T-helper 2 cell treated with Interferon-gamma antibody and Interleukin-4, amounts not matched to agents 100 ng/mL and 5 ng/mL, for 36 hours (primary cell): ENCODE results near the gene MYLK. TPM values are rescaled to one million over a fixed set of nuclear protein-coding genes. Genes with fewer than 3 reads are reported as not detected.
"Not testable (repeated sequence)": the region's sequence is repeated elsewhere in the genome, so short reads cannot be mapped to it uniquely, and the experiment has no call there.

ENCODE experiments used
- intact Hi-C: fragments of 100-400 bp; cut with micrococcal nuclease; formaldehyde crosslinking; loops from one replicate; pipeline ENCODE4 v1.15.1; 2023
- total RNA-seq: library from RNA; stranded (reverse); gene quantifications from 2 replicates; pipeline ENCODE4 v1.2.3, GENCODE V29; 2022

The MYLK gene, protein sequence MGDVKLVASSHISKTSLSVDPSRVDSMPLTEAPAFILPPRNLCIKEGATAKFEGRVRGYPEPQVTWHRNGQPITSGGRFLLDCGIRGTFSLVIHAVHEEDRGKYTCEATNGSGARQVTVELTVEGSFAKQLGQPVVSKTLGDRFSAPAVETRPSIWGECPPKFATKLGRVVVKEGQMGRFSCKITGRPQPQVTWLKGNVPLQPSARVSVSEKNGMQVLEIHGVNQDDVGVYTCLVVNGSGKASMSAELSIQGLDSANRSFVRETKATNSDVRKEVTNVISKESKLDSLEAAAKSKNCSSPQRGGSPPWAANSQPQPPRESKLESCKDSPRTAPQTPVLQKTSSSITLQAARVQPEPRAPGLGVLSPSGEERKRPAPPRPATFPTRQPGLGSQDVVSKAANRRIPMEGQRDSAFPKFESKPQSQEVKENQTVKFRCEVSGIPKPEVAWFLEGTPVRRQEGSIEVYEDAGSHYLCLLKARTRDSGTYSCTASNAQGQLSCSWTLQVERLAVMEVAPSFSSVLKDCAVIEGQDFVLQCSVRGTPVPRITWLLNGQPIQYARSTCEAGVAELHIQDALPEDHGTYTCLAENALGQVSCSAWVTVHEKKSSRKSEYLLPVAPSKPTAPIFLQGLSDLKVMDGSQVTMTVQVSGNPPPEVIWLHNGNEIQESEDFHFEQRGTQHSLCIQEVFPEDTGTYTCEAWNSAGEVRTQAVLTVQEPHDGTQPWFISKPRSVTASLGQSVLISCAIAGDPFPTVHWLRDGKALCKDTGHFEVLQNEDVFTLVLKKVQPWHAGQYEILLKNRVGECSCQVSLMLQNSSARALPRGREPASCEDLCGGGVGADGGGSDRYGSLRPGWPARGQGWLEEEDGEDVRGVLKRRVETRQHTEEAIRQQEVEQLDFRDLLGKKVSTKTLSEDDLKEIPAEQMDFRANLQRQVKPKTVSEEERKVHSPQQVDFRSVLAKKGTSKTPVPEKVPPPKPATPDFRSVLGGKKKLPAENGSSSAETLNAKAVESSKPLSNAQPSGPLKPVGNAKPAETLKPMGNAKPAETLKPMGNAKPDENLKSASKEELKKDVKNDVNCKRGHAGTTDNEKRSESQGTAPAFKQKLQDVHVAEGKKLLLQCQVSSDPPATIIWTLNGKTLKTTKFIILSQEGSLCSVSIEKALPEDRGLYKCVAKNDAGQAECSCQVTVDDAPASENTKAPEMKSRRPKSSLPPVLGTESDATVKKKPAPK (N-terminal part only)
- 0.18 and 0.30 TPM in 2 replicates for total RNA-seq

DNA sequence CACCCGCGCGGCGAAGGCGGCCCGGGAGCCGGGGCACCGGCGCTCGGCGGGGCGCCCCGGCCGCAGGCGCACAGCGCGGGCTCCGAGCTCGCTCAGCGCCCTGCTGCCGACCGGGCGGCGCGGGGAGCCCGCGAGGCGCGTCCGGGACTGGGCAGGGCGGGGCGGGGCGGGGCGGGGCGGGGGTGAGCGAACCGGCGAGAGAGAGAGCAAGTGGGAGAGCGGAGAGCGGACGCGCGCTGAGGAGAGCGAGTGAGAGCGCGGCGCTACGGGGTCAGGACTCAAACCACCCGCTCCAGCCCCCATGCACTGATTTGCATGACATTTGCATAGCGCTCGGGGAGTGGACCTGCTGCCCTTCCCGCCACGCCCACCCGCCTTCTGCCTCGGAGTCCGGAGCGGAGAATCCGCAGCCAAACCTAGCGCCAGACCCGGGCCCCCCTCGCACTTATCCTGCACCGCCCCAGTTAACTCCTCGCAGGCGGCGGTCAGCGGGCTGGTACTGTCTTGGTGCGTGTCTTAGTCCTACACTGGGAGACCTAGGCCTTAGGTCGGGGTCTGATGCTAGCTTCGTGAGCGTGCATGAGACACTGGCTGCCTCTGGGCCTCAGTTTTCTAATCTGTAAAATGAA is at the start of gene MYLK:
TSS of gene MYLK (minus strand) at position 130 of the 629 bp plus-strand sequence. CDS start 90,491 bp downstream, outside the sequence.
- intact Hi-C loops = loop anchor here (2.0 kb wide), 1 partner anchor 76 kb away; the partner anchor contains the start of gene CCDC14

DNA sequence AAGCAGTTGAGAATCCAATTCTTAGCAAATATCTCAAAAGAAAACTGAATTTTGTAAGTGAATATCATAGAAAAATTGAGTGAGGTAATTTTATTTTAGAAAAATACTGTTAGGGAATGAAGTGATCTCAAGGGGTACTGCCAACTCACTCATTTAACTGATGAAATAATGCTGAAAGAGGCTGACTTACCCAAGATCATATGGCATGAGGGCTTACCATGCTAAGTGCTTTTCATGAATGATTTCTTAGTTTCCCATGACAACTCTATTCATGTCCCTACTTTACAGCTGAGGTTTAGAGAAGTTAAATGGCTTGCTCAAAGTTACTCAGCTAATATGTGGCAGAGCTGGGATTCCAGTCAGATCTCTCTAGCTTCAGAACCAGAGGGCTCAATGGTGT is 46.3 kb upstream of the MYLK start:
- intact Hi-C loops = no loop called here

DNA sequence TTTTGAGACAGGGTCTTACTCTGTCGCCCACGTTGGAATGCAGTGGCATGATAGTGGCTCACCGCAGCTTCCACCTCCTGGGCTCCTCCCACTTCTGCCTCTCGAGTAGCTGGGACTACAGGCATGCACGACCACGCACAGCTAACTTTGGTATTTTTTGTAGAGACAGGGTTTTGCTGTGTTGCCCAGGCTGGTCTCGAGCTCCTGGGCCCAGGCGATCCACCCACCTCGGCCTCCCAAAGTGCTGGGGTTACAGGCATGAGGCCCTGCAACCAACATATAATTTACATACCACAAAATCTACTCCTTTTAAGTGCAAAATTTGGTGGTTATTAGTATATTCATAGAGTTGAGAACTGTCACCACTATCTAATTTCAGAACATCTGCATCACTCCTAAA is 45.2 kb upstream of the MYLK start:
- intact Hi-C loops = no loop called here

DNA sequence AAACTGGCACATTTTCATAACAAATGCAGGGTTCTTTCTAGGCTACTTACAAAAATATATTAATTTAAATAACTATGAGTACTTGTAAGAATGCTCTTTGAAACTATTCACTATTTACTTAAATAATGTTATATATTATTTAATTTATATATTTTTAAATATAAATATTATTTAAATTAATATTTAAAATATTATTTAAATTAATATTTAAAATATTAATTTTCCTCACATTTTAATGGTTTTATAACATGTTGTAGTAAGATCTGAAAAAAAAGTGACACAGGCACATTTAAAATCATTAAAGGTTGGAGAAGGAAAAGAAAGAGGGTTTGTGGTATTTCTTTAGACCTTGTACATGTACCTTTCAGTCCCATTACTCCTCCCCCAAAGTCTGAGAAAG is 42.3 kb upstream of the MYLK start:
- intact Hi-C loops = no loop called here

DNA sequence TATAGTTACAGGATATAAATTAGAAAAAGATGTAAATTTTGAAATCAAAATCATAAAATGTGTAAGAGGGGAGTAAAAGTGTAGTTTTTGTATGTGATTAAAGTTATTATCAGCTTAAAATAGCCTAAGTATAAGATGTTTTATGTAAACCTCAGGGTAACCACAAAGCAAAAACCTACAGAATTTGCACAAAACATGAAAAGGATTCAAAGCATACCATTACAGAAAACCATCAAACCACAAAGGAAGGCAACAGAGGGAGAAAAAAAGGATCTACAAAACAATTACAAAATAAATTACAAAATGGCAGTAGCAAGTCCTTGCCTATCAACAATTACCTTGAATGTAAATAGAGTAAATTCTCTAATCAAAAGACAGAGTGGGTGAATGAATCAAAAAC is 36.7 kb upstream of the MYLK start:
- intact Hi-C loops = no loop called here

DNA sequence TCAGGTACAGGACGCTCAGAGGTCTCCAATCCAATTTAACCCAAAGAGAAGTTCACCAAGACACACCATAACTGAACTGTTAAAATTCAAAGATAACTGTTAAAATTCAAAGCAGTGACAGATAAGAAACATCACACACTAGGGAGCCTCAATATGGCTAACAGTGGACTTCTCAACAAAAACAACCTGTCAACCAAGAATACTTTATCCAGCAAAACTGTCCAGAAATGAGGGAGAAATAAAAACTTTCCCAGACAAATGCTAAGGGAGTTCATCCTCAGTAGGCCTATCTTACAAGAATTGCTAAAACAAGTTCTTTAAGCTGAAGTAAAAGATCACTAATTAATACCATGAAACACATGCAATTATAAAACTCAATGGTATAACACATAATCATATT is 36.3 kb upstream of the MYLK start:
- intact Hi-C loops = no loop called here

DNA sequence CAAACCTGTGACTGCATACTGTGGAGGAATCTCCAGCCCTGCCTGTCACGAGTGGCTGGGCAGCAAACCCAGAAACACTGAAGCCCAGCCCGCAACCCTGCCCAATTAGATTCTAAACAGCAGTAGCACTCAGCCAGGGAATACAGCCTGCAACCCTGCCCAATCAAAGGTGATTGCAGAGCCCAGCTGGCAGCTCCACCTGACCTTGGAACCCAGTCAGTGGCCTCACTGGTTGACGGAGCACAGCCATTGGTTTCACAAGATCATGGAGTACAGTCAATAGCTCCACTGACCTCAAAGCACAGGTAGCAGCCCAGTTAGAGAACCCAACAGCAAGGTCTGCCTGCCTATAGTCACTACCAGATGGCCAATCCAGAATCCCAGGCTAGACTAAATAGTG is 35.2 kb upstream of the MYLK start:
- intact Hi-C loops = no loop called here

DNA sequence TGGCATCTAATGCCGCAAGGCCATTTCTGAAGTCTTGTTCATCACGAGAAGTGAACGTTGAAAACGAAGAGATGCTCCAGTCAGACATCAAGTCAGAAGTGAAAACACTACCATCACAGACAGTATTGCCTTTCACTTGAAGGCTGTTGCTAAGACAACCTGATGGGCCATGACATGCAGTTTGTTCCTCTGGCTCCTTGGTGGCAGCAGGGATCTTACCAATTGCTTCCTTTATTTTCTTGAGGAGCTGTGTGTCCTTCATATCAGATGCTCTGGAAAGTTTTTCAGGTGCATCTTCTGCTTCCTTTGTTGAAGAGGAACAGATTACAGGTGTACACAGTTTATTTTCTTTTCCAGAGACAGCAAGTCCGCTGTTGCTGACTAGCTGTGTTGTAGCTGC is 30.7 kb upstream of the MYLK start:
- intact Hi-C loops = no loop called here

DNA sequence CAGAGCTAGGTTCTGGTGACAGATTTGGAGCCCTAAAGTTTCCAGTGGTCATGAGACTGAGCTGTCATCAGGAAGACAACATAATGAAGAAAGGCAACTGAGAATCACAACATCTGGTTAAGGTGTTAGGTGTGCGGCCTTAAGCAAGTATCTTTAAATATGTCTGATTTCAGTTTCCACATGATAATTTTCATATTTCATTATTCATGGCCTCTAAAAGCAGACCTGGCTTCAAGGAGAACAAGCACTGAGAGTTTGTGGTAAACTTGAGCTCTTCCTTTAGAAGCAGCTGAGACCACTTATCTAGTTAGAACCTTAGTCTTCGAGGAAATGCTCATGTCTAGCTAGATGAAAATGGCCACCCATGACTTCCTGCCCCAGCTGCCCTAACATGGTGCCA is 25.7 kb upstream of the MYLK start:
- intact Hi-C loops = no loop called here

DNA sequence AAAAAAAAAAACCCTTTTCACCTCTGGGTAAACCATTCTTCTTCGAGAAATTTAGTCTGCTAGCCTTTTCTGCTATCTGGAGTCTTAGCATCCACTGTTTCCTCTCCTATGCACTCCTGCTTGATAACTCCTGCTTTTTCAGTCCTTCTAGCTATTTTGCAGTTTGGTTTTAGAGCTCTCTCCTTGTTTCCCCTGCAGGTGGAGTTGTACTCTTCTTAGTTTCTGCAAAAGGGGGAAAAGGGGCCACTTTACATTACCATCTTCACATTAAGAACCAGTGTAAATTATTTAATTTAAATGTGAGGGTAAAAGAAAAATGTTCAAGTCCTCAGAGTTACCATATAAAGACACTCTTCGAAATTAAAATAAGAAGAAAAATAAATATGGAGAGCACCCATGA is 23.6 kb upstream of the MYLK start:
- intact Hi-C loops = no loop called here

DNA sequence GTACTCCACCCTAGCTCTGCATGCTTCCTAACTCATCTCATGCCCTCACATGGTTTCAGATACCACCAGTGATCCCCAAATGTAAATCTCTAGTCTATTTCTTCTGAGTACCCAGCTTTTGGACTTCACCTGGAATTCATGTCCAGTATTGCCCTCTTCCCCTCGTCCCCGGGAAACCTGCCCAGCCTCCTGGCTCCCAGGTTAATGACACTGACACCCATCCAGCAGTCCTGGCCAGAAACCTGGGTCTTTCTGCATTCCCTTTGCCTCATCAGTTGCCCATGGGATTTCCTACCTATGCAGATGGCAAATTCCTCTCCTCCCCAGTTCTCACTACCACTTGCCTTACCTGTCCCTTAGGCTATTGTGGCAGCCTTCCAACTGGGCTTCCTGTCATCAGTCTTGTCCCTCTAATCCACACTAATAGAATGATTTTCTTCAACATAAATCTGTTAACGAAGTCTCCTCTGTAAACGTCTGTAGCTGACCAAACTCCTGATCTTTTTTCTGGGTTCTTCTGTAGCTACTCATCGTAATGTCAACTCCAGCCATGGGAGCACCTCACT is 15.3 kb upstream of the MYLK start:
- intact Hi-C loops = no loop called here

DNA sequence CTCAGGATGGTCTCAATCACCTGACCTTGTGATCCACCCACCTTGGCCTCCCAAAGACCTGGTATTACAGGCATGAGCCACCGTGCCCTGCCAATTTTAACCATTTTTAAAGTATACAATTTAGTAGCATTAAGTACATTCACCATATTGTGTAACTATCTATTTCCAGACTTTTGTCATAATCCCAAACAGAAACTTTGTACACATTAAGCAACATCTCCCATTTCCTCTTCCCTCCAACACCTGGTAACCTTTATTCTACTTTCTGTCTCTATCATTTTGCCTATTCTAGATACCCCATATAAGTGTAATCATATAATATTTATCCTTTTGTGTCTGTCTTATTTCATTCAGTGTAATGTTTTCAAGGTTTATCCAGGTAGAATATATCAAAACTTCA is 8.9 kb upstream of the MYLK start:
- intact Hi-C loops = no loop called here

DNA sequence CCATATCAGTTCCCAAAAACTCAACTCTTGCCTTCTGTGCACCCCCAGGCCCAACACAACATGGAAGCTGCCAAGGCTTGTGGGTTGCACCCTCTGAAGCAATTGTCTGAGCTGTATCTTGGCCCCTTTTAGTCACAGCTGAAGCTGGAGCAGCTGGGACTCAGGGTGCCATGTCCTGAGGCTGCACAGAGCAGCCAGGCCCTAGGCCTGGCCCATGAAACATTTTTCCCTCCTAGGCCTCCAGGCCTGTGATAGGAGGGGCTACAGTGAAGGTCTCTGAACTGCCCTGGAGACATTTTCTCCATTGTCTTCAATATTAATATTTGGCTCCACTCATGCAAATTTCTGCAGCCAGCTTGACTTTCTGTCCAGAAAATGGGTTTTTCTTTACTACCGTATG is 8.1 kb upstream of the MYLK start:
- intact Hi-C loops = no loop called here

DNA sequence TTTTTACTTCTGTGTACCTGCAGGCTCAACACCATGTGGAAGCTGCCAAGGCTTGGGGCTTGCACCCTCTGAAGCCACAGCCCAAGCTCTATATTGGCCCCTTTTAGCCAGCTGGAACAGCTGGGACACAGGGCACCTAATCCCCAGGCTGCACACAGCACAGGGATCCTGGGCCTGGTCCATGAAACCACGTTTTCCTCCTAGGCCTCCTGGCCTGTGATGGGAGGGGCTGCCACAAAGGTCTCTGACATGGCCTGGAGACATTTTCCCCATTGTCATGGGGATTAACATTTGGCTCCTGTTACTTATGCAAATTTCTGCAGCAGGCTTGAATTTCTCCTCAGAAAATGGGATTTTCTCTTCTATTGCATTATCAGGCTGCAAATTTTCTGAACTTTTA is 6.9 kb upstream of the MYLK start:
- intact Hi-C loops = not testable (repeated sequence)

DNA sequence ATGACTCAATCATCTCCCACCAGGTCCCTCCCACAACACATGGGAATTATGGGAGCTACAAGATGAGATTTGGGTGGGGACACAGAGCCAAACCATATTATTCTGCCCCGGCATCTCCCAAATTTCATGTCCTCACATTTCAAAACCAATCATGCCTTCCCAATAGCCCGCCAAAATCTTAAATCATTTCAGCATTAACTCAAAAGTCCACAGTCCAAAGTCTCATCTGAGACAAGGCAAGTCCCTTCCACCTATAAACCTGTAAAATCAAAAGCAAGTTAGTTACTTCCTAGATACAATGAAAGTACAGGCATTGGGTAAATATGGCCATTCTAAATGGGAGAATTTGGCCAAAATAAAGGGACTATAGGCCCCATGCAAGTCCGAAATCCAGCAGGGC is 6.0 kb upstream of the MYLK start:
- intact Hi-C loops = not testable (repeated sequence)

DNA sequence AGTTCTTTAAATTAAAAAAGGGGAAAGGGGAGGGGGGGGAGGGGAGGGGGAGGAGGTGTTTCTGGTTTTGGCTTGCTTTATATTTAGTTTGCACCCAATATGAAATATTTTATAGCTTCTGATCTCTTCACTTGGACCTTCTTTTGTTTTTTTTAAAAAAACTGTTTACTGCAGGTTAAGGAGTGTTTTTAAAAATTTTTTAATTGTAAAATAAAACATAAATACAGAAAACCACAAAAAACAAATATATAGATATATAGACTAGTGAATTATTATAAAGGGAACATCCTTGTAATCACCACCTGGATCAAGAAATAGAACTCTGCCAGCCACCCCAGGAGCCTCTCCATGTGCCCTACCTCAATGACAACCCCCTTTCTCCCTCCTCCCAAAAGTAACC is 861 bp upstream of the MYLK start:
- intact Hi-C loops = loop anchor here (2.0 kb wide), 1 partner anchor 76 kb away; the partner anchor contains the start of gene CCDC14

DNA sequence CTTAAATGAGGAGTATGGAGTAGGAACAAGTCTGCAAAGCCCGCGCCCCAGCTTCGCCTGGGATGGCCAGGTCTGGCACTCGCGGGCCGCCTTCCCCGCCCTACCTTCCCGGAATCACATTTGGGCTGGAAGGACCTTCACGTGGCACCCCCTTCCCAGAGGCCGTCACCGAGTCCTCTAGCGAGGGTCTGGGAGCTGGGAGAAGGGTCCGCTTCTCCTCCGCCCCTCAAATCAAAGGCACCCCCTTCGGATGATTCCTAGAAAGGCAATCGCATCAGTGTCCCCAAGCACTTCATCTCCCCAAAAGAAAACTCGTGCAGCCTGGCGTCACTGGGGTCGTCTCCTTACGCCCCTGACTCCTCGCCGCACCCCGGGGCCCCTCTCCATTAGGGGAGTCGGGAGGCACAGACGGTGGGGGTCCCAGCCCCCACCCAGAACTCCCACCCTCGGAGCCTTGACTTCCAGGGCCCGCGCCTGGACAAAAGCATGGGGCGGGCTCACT is 380 bp downstream of the MYLK start:
- intact Hi-C loops = loop anchor here (2.0 kb wide), 1 partner anchor 77 kb away; the partner anchor contains the start of gene CCDC14

DNA sequence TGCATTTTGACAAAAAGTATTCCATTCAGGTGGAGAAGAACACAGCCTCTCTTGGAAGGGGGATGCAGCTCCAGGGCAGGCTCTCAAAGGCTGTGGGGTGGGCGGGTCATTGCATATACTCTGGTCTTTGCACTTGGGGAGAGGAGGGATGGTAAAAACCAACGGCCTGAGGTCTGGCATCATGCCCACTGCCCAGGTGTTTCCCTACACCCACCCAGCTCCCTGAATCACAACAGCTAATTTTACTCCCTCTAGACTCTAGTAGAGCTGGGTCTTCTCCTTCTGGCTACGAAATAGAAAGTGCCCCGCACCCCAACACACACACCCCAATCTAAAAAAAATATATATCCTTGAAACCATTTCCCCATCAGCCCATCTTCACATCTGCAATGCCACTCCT is 1.0 kb downstream of the MYLK start:
- intact Hi-C loops = no loop called here

DNA sequence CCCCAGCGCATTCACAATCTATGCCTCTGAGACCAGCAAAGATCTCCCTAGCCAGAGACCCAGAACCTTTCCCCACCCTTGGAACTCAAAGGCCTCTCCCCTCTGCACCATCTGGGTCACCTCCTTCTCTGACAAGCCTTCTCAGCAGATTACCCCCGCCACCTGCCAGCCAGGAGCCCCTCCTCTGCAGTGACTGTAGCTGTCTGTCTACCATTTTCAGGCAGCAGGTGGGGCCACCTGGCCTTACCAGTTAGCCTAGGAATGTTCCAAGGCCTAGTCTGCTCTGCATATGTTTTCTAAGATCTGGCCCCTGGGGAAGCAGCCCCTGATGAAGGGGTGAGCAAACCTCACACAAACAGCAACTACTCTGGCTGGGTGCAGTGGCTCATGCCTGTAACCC is 2.4 kb downstream of the MYLK start:
- intact Hi-C loops = no loop called here

DNA sequence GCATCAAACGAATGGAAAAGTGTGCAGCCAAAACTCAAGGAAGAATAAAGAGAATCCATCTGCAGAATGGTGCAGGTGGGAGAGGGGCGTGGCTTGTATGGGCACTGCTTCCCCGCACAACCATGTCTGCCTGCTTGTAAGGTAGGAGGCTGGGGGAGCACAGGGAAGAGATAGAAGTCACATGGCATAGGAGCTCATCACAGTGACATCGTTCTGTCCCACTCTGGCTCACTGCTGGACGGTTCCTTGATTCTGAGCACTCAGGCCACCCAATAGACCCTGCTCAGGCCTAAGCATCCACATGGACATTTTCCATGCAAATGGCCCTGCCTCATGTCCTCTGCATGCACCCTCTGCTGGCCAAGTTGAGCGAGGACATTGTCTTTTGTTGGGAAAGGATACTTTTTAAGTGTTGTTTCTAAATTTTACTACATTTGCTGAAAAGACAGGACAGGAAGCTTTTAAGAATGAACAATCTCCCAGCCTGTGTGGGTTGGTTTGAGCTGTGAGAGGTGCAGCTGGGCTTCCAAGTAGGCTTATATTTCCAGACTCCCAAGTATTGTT is 3.1 kb downstream of the MYLK start:
- intact Hi-C loops = no loop called here
